GM18511 (cell line): ENCODE results near the gene PLEKHA7.
"Not testable (repeated sequence)": the region's sequence is repeated elsewhere in the genome, so short reads cannot be mapped to it uniquely, and the experiment has no call there.

ENCODE experiments used
- ATAC-seq: cut with Tn5 transposase; IDR thresholded peaks from one replicate; pipeline ENCODE4 v1.9.1; 2021; ENCODE audit warnings: mild to moderate bottlenecking, moderate library complexity; ENCODE audit not compliant: unreplicated experiment

PLEKHA7 gene

DNA sequence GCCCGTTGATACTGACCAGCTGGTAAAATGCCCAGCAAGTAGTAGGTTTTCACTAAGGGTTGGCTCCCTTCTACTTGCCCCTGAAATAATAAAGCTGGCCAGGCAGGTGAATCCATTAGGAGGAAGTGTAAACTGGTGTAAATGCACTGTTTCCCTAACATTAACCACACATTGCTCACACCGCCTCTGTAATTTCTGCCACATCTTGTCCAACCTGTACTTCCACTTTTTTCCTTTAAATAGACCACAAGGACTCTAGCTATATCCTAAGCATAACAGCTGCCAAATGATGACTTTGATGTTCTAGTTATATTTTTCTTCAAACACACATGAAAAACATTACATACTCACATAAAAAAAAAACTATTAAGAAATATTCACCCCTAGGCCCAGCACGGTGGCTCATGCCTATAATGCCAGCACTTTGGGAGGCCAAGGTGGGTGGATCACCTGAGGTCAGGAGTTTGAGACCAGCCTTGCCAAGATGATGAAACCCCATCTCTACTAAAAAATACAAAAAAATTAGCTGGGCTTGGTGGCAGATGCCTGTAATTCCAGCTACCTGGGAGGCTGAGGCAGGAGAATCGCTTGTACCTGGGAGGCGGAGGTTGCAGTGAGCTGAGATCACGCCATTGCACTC, 95.6 kb downstream of the PLEKHA7 start:
- not testable (repeated sequence) for ATAC-seq

- no peak for ATAC-seq
These were observed 96.3 kb downstream of the PLEKHA7 start for GRCh38 chr11:16917941-16918340.

GRCh38 chr11:16912692-16913111, 101.5 kb downstream of the PLEKHA7 start:
- no peak for ATAC-seq

DNA sequence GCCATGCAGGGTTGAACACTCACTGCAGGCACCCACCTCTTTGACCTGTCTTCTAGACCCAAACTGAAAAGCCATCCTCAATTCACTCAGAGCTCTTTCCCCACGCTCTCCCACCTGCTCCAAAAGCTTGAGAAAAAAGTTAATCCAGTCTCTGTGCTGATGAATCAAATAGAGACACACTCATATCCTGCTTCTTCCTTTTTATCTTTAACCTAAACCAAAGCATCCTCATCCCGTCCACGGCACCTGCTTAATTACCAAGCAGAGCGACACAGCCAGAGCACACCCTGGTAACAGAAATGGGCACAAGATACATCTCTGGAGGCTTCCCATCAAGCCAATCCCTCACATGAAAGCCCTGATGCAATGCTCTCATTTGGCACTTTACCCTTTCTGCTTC, 102.6 kb downstream of the PLEKHA7 start:
- no peak for ATAC-seq

GRCh38 chr11:16911186-16911585, 103.0 kb downstream of the PLEKHA7 start:
- ATAC-seq: no peak

DNA sequence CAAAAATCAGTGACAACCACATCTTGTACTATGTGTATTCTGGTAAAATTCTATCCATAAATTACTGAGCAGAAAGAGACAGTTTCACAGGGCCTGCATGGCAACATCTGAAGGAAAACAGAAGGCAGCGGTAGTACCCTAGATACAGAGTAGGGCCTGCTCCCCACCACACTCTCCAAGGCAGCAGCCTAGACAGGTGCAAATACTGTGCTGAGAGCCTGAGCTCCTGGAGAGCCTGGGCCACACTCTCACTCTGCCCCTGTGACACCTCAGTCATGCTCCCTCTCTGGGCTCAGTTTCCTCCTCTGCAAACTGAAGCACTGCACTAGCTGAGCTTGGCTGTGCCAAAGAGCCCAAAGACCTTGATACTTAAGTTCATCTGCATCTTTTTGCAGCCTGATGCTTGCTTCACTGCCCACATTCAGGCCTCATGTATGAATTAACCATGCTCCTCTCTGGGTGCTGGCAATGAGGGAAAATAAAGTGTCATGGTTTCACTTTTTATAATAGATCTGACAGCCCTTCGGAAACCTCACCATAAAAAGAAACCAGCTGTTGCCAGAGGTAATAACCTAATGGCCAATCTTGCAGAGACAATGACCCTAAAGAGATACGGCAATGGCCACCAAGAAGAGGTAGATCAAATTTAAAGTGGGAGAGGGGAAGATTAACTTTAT, 104.7 kb downstream of the PLEKHA7 start:
- ATAC-seq: peak; percentile 87

DNA sequence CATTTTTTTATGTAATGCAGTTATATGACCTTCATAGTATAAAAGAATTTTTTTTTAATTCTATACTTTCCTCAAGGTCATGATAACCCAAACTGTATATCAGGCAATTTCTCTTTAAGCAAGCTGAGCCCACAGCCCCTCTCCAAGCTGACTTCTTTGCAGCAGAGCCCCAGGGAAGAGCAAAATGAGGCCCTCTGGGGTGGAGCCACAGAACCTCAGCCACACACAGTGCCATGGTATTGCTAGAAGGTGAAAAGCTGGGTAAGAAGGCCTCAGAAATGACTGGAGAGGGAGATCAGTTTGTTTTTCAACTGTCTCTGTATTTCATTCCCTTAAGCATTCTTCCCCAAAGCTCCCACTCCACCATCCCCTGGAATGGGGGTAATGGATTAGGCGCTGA, 108.8 kb downstream of the PLEKHA7 start:
- ATAC-seq: no peak

DNA sequence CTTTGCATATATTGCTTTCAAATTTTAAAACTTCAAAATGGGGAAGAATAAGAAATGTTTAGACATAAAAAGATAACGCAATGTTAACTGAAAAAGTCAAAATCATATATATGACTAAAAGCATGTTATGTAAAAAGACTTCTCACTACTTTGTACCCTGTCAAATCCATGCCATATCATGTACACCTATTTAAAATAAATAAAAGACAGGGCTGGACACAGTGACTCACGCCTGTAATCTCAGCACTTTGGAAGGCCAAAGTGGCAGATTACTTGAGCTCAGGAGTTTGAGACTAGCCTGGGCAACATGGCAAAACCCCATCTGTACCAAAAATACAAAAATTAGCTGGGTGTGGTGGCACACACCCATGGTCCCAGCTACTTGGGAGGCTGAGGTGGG, 109.5 kb downstream of the PLEKHA7 start:
- not testable (repeated sequence) for ATAC-seq

DNA sequence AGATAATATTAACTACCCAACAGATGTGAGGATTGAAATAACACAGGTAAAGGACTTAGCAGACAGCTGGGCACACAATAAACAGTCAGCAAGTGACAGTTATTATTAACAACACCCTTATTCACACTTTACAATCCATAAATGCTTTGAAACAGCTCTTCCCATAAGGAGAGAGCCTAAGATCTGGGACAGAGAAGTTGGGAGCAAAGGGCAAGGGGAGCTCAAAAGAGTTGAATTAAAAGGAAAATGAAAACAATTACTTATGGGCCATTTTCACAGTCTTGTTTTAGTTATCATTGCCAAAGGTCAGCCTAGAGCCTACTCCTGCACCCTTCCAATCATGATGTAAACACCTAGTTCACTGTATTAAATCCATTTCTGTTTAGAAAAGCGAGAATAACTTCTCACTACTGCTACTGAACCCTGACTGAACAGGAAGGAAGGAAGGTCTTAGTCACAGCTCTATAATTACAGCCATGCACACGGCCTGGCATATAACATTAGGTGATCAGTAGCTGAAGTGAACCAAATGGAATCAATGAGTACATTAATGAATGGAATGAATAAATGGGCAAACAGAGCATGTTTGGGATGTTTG, 111.3 kb downstream of the PLEKHA7 start:
- peak; percentile 77 for ATAC-seq

DNA sequence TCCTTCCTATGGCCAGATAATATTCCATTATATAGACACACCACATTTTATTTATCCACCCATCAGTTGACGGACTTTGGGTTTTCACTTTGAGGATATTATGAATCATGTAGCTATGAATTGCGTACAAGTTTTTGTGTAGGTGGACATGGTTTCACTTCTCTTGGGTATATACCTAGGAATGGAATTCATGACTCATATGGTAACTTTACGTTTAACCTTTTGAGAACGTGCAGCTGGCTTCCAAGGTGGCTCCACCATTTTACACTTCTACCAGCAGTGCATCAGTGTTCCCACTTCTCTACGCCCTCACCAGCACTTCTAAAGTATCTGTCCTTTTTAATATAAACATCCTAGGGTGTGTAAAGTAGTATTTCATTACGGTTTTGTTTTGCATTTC, 112.0 kb downstream of the PLEKHA7 start:
- ATAC-seq: peak; percentile 79

GRCh38 chr11:16900491-16900890, 113.7 kb downstream of the PLEKHA7 start:
- no peak for ATAC-seq

DNA sequence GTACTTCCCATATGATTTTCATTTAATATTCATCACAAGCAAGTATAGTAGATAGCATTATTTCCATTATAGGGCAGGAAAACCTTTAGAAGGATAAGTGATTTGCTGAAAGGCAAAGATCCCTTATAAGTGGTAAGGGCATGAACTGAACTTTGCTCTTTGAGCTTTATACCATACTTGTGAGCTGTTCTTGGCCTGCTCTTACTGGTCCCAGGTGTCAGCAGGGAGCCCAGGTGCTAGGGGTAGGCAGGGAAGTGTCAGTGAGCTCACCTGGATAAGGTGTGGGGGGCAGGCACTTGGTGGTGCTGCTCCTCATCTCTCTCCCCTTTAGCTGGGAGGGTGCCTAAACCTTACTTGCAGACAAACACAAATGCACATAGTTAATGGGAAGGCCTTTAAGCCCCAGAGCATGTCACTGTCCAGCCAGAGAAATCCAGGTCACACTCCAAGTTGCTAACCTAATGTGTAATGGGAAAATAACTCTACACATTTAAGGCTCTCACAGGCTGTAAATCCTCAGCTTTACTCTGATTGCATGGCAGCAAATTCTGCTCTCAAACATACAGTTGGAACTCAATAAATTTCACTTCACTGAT, 114.4 kb downstream of the PLEKHA7 start:
- ATAC-seq: no peak

- no peak for ATAC-seq
These were observed 115.8 kb downstream of the PLEKHA7 start for GRCh38 chr11:16898274-16898985.

DNA sequence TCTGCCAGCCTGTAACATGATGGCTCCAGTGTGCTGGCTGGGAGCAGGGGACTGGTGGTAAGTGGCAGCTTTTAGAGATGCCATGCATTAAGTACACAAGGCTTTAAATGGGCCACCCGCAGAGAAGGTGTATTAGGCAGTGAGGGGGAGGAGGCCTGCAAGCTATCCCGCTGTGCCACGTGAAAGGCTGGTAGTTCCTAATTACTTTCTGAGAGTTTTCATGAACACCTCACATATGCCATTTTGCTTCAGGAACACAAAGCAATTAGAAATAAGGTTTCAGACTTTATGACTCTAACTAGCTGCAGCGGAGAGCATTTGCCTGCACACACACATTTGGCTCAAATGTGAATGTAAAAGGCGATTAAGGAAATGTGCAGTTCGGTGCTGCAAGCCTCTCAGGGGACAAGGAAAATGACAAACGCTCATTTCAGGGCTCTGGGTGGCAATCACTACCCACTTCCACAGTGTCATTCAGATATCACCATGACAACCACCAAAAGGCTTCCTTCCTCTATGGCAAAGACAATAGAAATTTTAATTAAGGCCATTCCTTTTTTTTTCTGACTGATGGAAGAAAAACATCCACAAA, 116.6 kb downstream of the PLEKHA7 start:
- no peak for ATAC-seq

DNA sequence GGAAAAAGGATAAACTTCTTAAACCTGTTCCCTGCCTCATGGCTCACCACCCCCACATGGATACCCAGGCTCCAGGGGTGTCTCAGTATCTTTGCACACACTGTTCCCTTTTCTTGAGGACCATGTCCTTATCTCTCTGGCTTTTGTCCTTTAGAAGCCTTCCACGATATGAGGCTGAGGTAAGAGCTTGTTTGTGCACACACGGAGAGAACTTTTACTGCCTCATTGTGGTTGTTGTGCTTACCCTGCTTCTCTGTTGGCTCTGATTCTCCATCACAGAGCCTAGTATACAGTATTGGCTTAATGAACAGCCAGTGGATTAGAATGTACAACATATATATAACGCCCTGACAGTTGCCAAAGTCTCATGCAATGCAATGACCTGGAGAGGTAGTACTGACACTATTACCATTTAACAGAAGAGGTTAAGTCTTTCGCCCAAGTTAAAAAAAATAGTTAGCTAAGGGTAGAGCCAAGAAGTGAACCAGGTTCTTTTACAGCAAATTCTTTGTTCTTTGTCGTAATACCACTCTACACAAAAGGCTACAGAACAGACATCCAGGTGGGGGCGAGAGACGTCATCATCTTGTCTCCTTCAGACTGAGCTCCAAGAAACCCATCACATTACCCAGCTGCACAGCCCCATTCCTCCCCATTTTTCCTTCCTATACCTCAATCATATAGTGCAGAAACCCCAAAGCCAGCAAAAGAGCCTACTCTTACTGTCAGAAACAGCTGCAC, 117.3 kb downstream of the PLEKHA7 start:
- no peak for ATAC-seq

DNA sequence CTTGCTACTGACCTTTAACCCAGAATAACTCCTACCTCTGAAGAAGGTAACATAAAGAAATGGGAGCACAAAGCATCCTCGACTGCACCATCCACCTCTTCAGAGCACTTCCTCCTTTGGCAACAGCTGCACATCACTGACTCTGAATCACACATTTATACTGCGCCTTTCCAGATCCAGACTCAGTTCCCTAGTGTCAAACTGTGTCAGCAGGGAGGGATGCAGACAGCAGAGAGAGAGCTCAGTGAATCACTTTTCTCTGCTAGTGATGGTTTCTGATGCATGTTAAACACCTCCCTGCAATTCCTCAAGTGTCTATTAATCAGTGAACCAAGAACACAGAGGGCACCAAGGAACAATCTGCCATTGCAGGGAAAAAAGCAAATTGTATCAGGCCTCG, 118.9 kb downstream of the PLEKHA7 start:
- no peak for ATAC-seq

- no peak for ATAC-seq
These were observed 120.7 kb downstream of the PLEKHA7 start for GRCh38 chr11:16893456-16894066.

- no peak for ATAC-seq
These were observed 122.2 kb downstream of the PLEKHA7 start for GRCh38 chr11:16891964-16892363.

DNA sequence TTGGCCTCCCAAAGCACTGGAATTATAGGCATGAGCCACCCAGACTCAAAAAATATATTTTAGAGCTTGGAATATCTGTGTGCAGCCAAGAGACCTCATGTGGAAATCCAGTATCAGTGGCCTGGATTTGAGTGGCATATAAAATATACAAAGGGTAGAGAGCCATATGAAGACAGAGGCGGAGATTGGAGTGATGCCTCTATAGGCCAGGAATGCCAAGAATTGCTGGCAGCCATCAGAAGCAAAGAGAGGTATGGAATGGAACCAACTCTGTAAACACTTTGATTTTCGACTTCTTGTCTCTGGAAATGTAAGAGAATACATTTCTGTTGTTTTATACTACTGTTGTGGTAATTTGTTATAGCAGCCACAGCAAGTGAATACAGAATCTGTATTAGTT, 123.0 kb downstream of the PLEKHA7 start:
- no peak for ATAC-seq

DNA sequence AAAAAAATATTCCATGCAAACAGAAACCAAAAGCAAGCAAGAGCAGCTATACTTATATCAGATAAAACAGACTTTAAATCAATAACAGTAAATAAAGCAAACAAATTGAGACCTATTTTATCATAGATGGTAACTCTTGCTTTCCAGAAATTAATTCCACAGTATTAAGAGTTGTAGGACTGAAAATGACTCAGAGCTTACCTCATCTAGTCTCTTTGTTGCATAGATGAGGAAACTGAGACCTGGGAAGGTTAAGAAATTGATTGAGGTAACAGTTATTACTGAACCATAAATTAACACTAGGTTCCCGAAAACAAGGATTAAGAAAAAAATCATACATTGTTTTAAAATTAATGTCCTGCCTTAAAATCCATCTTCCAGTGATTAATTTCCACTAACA, 123.8 kb downstream of the PLEKHA7 start:
- ATAC-seq: no peak
